HG03571 (cell line): ENCODE measurements around the gene HSPA1B.
"Not testable (repeated sequence)": the region's sequence is repeated elsewhere in the genome, so short reads cannot be mapped to it uniquely, and the experiment has no call there.

Source experiments
- ATAC-seq: cut with Tn5 transposase; IDR thresholded peaks from one replicate; pipeline ENCODE4 v1.9.1; 2021; ENCODE audit not compliant: unreplicated experiment

Gene HSPA1B

GRCh38 chr6:31826793-31827285 is 699 bp upstream of the HSPA1B start:
- no peak for ATAC-seq

- ATAC-seq = no peak
Observed at GRCh38 chr6:31829633-31830283, 2.2 kb downstream of the HSPA1B start.

- ATAC-seq = no peak
Observed at GRCh38 chr6:31830886-31831335, 3.4 kb downstream of the HSPA1B start.

GRCh38 chr6:31831350-31832215 is 4.0 kb downstream of the HSPA1B start:
- no peak for ATAC-seq

GRCh38 chr6:31834367-31835250 is 7.1 kb downstream of the HSPA1B start:
- peak; percentile 43 for ATAC-seq

- no peak for ATAC-seq
Observed at GRCh38 chr6:31836047-31836473, 8.5 kb downstream of the HSPA1B start.

- ATAC-seq = no peak
Observed at GRCh38 chr6:31836474-31837368, 9.2 kb downstream of the HSPA1B start.

- no peak for ATAC-seq
Observed at GRCh38 chr6:31837369-31838113, 10.0 kb downstream of the HSPA1B start.

GRCh38 chr6:31838114-31838553 is 10.6 kb downstream of the HSPA1B start:
- ATAC-seq = not testable (repeated sequence)

GRCh38 chr6:31838968-31839367 is 11.4 kb downstream of the HSPA1B start:
- no peak for ATAC-seq

GRCh38 chr6:31839779-31840126 is 12.2 kb downstream of the HSPA1B start:
- ATAC-seq = not testable (repeated sequence)

GRCh38 chr6:31842053-31842452 is 14.5 kb downstream of the HSPA1B start:
- no peak for ATAC-seq

GRCh38 chr6:31844507-31844906 is 17.0 kb downstream of the HSPA1B start:
- no peak for ATAC-seq

GRCh38 chr6:31847276-31847978 is 19.9 kb downstream of the HSPA1B start:
- no peak for ATAC-seq

- ATAC-seq = no peak
Observed at GRCh38 chr6:31850765-31851484, 23.4 kb downstream of the HSPA1B start.

- ATAC-seq = no peak
Observed at GRCh38 chr6:31851485-31851832, 23.9 kb downstream of the HSPA1B start.

- ATAC-seq = not testable (repeated sequence)
Observed at GRCh38 chr6:31851980-31852718, 24.6 kb downstream of the HSPA1B start.
